ENCODE measurements around the gene KRTAP29-1.
"Not testable (repeated sequence)": the region's sequence is repeated elsewhere in the genome, so short reads cannot be mapped to it uniquely, and the experiment has no call there.

Gene KRTAP29-1, protein sequence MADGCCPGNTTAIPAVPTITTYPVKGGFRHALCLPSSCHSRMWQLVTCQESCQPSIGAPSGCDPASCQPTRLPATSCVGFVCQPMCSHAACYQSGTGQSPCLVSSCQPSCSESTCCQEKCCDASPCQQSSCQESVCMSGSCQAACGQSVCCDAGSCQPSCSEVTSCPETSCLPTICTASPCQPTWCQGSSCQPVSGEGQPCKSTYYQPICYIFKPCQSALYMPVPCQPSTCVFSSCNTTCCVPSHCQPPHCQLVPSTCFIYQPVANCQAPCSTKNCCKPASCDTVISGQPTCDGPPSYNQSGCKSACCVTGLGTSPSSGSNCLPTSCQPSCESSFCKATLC

DNA sequence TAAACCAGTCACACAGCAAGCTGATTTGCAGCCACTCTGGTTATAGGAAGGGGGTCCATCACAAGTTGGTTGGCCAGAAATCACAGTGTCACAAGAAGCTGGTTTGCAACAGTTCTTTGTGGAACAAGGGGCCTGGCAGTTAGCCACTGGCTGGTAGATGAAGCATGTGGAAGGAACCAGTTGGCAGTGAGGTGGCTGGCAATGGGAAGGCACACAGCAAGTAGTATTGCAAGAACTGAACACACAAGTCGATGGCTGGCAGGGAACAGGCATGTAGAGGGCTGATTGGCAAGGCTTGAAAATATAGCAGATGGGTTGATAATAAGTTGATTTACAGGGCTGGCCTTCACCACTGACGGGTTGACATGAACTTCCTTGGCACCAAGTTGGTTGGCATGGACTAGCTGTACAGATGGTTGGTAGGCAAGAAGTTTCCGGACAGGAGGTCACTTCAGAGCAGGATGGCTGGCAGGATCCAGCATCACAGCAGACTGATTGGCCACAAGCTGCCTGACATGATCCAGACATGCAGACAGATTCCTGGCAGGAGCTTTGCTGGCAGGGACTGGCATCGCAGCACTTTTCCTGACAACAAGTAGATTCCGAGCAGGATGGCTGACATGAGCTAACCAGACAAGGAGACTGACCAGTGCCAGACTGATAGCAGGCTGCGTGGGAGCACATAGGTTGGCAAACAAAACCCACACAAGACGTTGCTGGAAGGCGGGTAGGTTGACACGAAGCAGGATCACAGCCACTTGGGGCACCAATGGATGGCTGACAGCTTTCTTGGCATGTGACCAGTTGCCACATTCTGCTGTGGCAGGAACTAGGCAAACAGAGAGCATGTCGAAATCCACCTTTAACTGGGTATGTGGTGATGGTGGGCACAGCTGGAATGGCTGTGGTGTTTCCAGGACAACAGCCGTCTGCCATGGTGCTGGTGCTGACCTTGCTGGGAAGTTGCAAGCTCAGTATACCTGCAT is at the start of gene KRTAP29-1:
Gene KRTAP29-1 (minus strand): TSS at position 936 of the 986 bp plus-strand sequence. CDS start 0 bp downstream, at position 936.
- no peak for DNase-seq

DNA sequence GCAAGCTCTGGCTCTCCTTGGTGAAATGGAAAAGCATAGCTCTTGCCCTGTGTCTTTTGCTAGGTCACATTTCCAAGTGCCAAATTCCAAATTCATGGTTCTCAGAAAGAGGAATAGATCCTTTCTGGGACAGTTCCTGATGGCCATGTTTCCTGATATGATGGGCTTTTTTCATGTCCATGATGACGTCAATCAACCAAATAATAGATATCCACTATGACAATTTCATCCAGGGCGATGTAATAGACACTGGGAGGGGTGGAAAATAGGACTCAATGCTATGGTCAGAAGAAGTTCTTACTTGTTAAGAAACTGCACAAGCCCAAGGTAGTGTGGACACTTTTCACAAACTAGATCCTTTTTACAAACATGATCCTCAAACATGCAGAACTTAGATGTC is 48.5 kb upstream of the KRTAP29-1 start:
- no peak for DNase-seq

DNA sequence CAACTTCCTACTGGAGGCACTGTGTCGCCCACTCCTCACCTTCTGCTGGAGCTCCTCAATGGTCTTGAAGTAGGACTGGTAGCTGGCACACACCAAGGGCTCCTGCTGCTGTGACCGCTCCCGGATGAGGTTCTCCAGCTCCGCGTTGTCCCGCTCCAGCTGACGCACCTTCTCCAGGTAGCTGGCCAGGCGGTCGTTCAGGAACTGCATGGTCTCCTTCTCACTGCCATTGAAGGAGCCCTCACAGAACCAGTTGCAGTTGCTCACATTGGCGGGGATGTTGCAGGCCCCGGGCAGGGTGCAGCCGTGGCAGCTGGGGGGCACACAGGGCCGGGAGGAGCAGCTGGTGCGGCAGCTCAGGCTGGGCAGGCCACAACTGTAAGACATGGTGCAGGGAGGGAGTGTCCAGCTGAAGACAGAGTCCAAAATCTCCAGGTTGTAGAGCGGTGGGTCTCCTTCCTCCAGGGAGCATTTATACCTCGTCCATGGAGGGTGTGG is 47.8 kb upstream of the KRTAP29-1 start, which contains the start of gene KRT33A:
Gene KRT33A (minus strand): TSS at position 448 of the 498 bp plus-strand sequence. CDS start 61 bp downstream, at position 387.
- DNase-seq: not testable (repeated sequence)

DNA sequence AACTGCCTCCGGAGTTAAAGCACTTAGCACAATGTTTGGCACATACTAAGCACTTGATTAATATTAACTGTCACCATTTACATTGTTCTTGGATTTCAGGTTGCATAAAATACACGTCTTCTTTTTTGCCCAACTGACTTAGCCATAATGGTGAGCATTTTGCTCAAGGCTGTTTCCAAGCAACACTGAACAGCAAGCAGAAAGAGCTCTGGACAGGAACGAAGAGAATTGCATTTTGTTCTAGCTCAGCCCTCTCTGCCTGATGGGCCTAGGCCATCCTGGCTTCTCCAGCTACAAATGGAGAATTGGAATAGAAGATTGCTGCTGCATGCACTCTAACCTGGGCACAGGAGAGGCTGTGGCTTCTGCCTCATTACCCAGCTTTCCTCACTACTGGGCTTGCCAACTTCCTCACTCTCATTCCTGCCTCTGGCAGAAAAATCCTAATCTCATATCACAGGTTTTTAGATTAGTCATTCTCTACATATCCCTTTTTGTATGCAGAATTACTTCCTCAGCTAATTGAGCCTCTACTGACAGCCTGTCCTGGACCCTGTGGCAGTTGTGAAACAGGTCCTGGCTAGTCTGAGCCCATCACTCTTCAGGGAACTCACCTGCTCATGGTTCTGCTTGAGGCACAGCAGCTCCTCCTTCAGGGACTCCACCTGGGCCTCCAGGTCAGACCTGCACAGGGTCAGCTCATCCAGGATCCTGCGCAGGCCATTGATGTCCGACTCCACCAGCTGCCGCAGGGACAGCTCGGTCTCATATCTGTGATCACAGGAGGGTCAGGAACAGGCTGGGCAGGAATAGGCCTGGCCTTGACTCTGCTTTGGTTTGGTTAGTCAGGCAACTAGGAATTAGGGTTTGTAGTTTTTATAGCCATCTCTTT is 45.5 kb upstream of the KRTAP29-1 start:
- no peak for DNase-seq

DNA sequence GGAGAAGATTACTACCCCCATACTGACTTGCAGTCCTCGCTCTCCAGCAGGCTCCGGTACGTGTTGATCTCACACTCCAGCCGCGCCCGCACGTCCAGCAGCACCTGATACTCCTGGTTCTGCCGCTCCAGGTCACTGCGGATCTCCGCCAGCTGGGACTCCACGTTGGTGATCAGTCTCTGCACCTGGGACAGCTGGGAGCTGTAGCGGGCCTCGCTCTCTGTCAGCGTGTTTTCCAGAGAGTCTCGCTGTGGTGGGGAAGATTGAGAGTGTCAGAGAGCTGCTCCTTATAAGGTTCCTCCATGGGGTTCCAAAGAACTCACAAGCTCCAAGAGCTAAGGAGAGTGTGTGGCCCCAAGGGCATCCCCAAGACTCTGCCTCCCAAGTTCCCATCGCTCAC is 43.8 kb upstream of the KRTAP29-1 start:
- not testable (repeated sequence) for DNase-seq

DNA sequence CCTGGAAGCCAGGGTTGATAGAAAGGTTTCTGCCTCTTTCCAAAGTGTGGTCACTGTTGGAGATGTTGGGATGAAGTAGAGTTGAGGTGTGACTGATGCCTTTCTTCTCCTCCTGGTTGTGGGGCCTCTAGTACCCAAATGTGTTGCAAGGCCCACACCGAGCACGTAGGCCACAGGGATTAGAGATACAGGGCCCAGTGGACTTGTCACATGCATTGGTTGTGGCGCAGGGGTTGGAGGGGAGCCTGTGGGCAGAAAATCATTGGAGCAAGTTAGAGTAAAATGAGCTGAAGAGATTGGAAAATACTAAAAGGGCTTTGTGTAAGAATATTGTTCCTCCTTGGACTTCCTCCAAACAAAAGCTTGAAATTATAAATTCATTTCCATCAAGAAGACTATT is 43.3 kb upstream of the KRTAP29-1 start:
- DNase-seq: no peak

DNA sequence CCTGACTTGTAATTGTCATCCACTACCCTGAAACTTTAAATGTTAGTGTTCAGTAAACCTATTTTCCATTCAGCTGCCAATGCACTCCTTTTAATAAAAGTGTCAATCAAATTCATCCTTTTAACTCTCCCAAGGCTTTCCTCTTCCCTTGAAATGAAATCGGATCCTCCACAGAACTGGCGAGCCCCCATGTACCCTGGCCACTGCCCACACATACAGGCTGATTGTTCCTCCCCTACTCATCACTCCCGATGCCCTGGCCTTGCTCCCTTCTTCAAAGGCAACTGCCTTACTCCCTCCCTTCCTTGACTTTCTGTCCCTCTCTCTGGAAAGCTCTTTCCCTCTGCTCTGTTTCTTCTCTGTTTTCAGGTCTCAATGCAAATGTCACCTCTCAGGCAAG is 40.4 kb upstream of the KRTAP29-1 start:
- no peak for DNase-seq

DNA sequence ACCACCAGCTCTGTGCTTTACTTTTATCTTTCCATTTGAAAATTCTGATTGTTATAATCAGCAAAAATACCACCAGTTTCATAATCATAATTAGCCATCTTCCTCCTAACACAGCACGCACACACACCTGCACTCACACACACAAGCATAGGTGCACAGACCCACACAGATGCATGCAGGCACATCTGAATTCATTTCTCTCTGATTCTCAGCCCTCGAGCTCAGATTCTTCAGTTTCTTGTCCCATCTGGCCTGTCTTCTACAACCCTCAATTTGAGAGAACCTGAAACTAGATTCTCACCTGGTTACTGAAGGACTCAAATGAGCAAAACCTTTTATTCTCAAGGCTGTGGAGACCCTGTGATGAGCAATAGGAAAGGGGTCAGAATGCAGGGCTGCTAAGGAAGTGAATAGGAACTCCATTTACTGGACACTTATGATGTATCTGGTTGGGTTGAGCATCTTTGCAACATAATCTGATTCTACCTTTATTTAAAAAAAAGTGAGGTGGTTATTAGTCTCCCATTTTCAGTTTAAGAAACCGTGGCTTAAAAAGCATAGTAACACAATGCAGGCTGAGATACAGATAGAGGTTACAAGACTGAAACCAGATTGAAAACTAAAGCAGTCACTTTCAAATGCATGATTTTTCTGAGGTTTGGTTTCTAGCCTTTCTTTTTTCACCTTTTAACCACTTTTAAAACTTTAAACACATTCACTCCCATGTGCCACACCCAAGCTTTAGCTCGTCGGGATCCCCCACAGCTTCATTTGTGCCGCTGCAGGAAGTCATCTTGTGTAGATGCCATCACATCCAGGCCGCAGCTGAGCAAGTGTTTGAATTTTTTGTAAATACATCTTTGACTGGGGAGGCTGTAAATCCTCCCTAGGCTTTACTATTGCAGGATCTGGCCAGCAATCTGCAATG is 38.5 kb upstream of the KRTAP29-1 start:
- no peak for DNase-seq

DNA sequence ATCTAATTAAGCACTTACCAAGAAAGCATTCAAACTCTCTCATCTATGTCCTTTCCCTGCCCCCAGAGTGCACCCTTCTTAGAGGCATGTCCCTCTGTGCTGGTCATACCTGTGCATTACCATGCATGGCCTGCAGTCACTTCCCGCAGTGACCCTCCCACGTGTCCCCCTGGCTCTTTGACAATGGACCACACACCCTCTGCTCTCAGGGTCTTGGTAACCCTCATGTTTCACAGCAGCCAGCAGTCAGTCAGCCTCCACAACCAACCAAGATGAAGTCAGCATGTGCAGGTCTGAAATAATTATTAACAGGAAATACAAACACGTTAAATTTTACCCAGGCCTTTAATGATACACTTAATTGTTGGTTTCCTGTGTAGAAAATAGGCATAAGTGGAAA is 37.8 kb upstream of the KRTAP29-1 start:
- DNase-seq: no peak

DNA sequence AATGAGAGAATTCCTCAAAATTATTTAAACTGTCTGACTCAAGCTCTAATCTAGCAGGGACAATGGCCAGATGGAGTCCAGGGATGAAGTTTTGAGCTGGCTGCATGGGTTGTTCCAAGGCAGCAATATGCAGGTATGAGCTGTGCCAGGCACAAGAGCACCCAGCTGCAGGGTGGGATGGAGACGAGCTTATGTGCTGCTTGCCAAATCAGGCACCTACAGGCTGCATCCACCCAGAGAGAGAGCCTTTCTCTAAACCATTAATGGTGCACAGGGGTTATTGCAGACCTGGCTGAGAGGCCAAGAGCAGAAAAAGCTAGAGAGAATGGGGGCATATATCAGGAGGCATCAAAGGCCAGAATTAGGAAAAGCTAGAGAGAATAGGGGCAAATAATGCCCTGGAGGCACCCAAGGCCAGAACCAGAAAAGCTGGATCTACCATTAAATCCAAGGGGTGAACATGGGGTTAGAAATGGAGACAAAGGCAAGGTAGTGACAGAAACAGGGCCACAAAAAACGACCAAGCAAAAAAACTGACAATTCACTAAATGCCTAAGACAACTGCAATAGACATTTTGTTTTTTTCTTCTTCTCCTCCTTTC is 37.0 kb upstream of the KRTAP29-1 start:
- DNase-seq: no peak

DNA sequence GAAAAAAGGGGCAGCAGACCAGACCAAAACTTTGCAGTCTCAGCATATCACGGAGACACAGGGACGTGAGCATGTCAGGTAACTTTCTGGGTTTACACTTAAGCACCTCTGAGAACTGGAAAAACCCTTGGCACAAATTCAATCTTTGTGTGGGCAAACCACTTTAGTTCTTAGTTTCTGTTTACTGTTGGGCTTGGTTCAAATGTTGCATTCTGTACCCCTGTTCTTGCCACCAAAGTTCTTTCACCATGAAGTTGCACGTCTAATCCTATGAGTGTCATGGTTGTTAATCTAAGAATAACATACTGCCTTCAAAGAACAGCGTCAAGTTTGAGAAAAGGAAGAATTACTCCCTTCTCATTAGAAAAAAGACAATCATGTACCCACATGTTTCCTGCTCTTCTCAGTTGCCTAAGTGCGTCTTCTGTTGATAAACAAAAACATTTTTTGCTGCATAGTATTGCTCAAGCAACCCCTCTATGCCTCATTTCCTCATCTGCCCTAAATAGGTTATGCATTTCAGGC is 36.4 kb upstream of the KRTAP29-1 start:
- DNase-seq: peak; percentile 60

DNA sequence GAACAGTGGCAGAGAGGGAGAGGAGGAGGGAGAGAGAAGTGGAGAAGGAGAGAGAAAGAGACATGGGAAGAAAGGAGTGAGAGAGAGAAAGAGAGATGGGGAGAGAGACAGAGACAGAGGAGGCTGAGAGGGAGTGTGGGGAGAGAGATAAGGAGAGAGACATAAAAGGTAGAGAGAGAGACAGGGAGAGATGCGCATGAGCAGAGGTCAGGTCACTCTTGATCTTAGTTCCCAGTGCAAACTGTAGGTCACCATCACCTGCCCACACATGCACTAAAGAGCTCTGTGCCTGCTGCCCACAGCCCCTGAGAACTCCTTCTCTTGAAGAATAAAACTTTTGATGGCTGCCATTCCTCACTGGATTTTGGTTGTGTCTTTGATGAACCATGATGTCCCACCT is 33.1 kb upstream of the KRTAP29-1 start:
- no peak for DNase-seq

DNA sequence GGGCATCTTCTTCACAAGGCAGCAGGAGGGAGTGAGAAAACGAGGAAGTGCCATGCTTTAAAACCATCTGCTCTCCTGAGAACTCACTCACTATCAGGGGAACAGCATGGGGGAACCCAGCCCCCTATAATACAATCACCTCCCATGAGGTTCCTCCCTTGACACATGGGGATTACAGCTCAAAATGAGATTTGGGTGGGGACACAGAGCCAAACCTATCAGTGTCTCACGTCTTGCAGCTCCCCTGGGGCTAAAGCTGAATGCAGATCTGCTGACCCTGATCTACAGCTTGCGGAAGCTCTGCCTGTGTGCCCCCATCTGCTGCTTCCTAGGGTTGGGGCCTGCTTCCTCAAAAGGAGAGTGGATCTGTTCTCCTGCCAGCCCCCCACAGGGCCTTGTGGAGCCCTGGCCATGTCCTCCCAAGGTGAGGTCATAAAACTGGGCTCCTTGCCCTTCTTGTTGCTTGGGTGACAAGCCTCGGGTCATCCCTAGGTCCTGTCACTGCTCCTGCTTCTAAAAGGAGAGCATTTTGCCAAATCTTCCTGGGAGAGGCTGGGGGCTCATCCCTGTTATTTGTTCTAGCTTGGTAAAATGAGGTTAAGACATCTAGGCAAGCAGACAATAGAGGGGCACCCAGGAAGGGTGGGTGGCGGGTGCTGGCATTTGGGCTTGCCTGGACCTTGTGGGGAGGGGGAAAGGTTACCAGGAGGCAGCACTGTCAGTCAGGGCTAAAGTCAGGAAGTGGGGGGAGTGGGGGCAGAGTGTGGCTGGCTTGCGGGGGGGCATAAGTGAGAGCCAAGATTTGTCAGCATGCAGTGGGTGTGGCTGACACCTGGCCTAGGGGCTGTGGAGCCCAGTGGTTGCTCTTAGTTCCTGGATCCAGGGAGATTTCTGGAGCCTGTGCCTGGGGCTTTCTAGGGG is 32.0 kb upstream of the KRTAP29-1 start:
- no peak for DNase-seq

DNA sequence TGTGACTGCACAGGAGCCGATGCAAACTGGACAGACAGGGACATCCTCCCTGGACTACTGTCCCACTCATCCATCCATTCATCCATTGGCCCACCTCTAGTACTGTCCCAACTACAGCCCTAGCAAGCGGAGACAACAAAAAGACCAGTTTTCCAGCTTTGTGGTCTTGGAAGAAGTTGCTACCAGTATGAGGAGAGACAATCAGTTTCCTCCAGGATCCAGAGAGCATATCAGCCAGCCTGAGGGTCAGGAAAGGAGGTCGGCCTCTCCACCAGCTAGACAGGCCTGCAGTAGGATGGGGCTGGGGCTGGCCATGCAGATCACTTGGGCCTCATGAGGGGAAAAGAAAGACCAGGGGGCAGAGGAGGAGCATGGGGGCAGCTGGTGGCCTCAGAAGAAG is 31.2 kb upstream of the KRTAP29-1 start:
- no peak for DNase-seq

DNA sequence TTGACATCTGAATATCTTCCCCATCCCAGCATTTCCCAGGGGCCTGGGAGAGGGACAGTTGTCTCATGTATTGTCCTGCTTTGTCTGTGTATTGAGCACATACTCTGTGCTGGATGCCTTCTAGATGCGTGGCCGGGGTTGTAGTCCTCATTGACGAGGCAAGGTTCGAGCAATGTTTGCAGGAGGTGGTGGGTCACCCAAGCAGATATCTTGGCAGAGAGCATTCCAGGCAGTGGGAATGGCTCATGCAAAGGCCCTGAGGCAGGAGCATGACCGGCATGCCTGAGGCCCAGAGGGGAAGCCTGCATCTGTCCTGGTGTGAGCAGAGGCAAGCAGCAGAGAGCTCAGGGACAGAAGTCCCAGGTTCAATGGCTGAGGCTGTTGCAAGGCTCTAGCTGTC is 30.4 kb upstream of the KRTAP29-1 start:
- no peak for DNase-seq

DNA sequence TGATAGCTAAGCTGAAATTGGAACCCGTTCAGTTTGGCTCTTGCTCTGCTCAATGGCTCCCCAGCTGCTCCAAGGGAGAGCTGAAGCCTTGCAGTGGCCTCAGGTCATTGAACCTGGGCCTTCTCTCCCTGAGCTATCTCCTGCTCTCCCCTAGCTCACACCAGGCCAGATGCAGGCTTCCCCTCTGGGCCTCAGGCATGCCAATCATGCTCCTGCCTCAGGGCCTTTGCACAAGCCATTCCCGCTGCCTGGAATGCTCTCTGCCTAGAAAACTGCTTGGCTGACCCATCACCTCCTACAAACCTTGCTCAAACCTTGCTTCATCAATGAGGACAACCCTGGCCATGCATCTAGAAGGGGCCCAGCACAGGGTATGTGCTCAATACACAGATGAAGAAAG is 29.6 kb upstream of the KRTAP29-1 start:
- DNase-seq: no peak

DNA sequence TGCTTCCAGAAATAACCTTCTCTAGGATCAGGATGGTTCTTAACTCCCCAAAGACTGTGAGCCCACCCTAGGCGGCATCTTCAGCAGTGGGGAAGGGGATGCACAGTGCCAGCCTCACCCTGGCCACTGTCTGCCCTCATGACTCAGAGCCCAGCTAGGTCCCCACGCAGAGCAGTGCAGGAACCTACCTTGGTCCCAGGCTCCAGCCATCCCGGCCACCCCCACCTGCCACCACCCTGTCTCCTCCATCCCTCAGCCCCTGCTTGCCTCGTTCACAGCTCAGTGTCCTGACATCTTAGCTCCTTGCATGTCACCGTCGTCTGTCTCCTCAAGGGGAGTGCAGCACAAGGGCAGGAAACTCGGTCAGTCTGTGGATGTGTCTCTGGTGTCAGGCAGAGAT is 29.0 kb upstream of the KRTAP29-1 start:
- DNase-seq: no peak

DNA sequence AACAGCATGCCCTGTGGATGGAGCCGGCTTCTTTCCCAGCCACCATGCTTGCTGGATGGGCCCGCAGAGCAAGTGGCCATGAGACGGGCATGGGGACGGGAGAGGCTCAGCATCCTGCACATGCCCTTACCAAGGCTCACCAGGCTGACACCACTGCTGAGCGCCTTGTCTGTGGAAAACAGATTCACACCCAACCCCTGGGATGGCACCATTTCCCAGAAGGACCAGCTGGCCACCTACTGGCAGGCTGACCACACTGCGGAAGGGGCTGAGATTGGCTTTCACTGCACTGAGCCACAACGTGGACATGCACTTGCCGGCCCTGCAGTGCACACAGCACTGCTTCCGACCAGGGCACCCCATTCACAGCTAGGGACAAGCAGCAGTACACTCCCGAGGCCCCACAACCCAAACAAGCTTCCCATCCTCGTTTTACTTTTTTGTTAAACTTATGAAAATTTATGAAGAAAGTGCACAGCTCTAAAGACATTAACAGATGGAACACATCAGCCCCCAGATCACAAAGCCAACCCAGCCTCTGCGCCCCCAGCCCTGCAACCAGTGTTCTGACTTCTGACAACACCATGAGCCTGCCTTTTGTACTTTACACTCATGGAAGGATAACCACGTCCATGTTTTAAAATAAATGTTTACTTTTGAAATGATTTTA is 26.8 kb upstream of the KRTAP29-1 start:
- peak; percentile 47 for DNase-seq

DNA sequence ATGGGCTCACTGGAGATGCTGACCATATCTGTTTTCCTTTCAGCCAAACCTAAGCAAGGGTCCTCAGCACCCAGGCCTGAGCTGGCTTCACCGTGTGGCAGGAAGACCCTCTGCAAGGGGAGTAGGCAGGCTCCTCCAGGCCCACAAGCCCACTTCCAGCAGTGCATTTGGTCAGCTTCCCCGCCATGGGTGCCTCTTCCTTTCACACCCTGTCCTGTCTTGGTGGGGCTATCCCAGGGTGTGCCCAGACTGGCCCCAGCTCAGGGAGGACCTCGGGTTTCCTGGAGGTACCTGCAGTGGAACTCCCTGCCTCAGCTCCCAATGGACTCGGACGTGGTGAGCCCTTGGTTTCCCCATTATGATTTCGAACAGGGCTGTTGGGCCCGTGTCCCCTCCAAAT is 25.6 kb upstream of the KRTAP29-1 start:
- no peak for DNase-seq

Measured in inflammatory macrophage treated with lipopolysaccharide for 4 hours (primary cell).